GM18508 (cell line): ENCODE measurements around the gene SLC24A4.
"Not testable (repeated sequence)": the region's sequence is repeated elsewhere in the genome, so short reads cannot be mapped to it uniquely, and the experiment has no call there.

Experiments
- ATAC-seq: cut with Tn5 transposase; IDR thresholded peaks from one replicate; pipeline ENCODE4 v1.9.1; 2021; ENCODE audit warnings: moderate number of reproducible peaks; ENCODE audit not compliant: insufficient read depth, unreplicated experiment

The SLC24A4 gene

GRCh38 chr14:92398888-92399636 lies 76.1 kb downstream of the SLC24A4 start:
- no peak for ATAC-seq

GRCh38 chr14:92400579-92401444 lies 77.8 kb downstream of the SLC24A4 start:
- no peak for ATAC-seq

- ATAC-seq = no peak
These were observed 78.6 kb downstream of the SLC24A4 start for GRCh38 chr14:92401561-92401960.

GRCh38 chr14:92402500-92402899 lies 79.5 kb downstream of the SLC24A4 start:
- not testable (repeated sequence) for ATAC-seq

GRCh38 chr14:92404018-92404417 lies 81.1 kb downstream of the SLC24A4 start:
- no peak for ATAC-seq

GRCh38 chr14:92404421-92404820 lies 81.5 kb downstream of the SLC24A4 start:
- ATAC-seq = no peak

GRCh38 chr14:92404938-92405337 lies 82.0 kb downstream of the SLC24A4 start:
- ATAC-seq = no peak

GRCh38 chr14:92407410-92407809 lies 84.4 kb downstream of the SLC24A4 start:
- ATAC-seq = no peak

GRCh38 chr14:92409043-92409442 lies 86.1 kb downstream of the SLC24A4 start:
- no peak for ATAC-seq

GRCh38 chr14:92411135-92411534 lies 88.2 kb downstream of the SLC24A4 start:
- ATAC-seq = no peak

GRCh38 chr14:92411941-92412340 lies 89.0 kb downstream of the SLC24A4 start:
- ATAC-seq = no peak

- ATAC-seq = no peak
These were observed 89.9 kb downstream of the SLC24A4 start for GRCh38 chr14:92412912-92413311.

- no peak for ATAC-seq
These were observed 90.4 kb downstream of the SLC24A4 start for GRCh38 chr14:92413379-92413778.

- ATAC-seq = no peak
These were observed 91.9 kb downstream of the SLC24A4 start for GRCh38 chr14:92414690-92415445.

- no peak for ATAC-seq
These were observed 93.0 kb downstream of the SLC24A4 start for GRCh38 chr14:92415969-92416368.

GRCh38 chr14:92416544-92416943 lies 93.6 kb downstream of the SLC24A4 start:
- ATAC-seq = no peak

GRCh38 chr14:92417759-92418158 lies 94.8 kb downstream of the SLC24A4 start:
- no peak for ATAC-seq

- no peak for ATAC-seq
These were observed 98.8 kb downstream of the SLC24A4 start for GRCh38 chr14:92421751-92422150.

GRCh38 chr14:92425101-92425500 lies 102.1 kb downstream of the SLC24A4 start:
- ATAC-seq = no peak

GRCh38 chr14:92426237-92426636 lies 103.3 kb downstream of the SLC24A4 start:
- ATAC-seq = no peak

- no peak for ATAC-seq
These were observed 104.1 kb downstream of the SLC24A4 start for GRCh38 chr14:92427096-92427495.
